ENCODE results near the gene PLXNB2.

The PLXNB2 gene

GRCh38 chr22:50326956-50327710, 19.7 kb upstream of the PLXNB2 start, which contains the start of gene DENND6B:
TSS of gene DENND6B (minus strand) at chr22:50327012. CDS start at chr22:50326988, 24 bp downstream.
- ATAC-seq (ENCODE audit: insufficient read depth, low read depth) (peak; percentile 95), DNase-seq (peak; percentile 50)
- no peaks in the 10 kb centered on the region for H3K27me3 ChIP-seq (ENCODE audit: insufficient read depth, low read length, poor library complexity)

GRCh38 chr22:50326225-50326955, 18.9 kb upstream of the PLXNB2 start:
- ATAC-seq (ENCODE audit: insufficient read depth, low read depth), result 0 out of 3 replicates have a peak, but pooled peaks have one; percentile 5
- Histone ChIP-seq H3K27me3 (ENCODE audit: insufficient read depth, low read length, poor library complexity) (no peaks in the 10 kb centered on the region), H3K27ac (ENCODE audit: low read length) (no peak overlapping the region), H3K4me2 (ENCODE audit: insufficient read depth, low read length) (peak overlapping the region; percentile 77), H3K9me3 (ENCODE audit: insufficient read depth, low read length, severe bottlenecking) (no peaks in the 10 kb centered on the region), H3K79me2 (ENCODE audit: insufficient read depth, low read length) (no peaks in the 10 kb centered on the region), H3K9ac (ENCODE audit: low read depth, low read length) (peak overlapping the region; percentile 59; the same call in 1 of the 2 replicates), H3K4me3 (ENCODE audit: low read depth in 1 of 2, low read length in 2 of 2) (peak overlapping the region in 1 of 2 experiments; percentile 55; a peak in 2 of 4 replicates), H3K4me1 (ENCODE audit: insufficient read depth, low read length) (peaks cover 11% of the 10 kb centered on the region), H3K36me3 (ENCODE audit: insufficient read depth, low read length) (no peaks in the 10 kb centered on the region), H2AFZ (ENCODE audit: low read depth, low read length) (peak overlapping the region; percentile 62; the same call in 1 of the 2 replicates), H4K20me1 (ENCODE audit: insufficient read depth, low read length) (no peaks in the 10 kb centered on the region)
- DNase-seq, result no peak
- TF ChIP-seq CTCF (IDR thresholded peaks at IDR 0.05; ENCODE audit: borderline replicate concordance, extremely low read depth, low read length, poor library complexity, severe bottlenecking) (no peak), EZH2 (IDR thresholded peaks at IDR 0.05; ENCODE audit: borderline replicate concordance, low read depth, low read length, severe bottlenecking) (no peak)

More at GRCh38 chr22:50326956-50327710, 19.7 kb upstream of the PLXNB2 start, which contains the start of gene DENND6B:
- H3K4me3 ChIP-seq (ENCODE audit: low read depth in 1 of 2, low read length in 2 of 2), result peak within 1 kb of the TSS in 1 of 2 experiments; percentile 55; a peak in 2 of 4 replicates
- H3K36me3 ChIP-seq (ENCODE audit: insufficient read depth, low read length), result no peaks in the 10 kb centered on the region
- peak; percentile 71 for TF ChIP-seq CTCF (IDR thresholded peaks at IDR 0.05; ENCODE audit: borderline replicate concordance, extremely low read depth, low read length, poor library complexity, severe bottlenecking)
- no peak for TF ChIP-seq EZH2 (IDR thresholded peaks at IDR 0.05; ENCODE audit: borderline replicate concordance, low read depth, low read length, severe bottlenecking)
- no peak within 1 kb of the TSS for H3K27ac ChIP-seq (ENCODE audit: low read length)
- no peaks in the 10 kb centered on the region for H3K9me3 ChIP-seq (ENCODE audit: insufficient read depth, low read length, severe bottlenecking)
- H4K20me1 ChIP-seq (ENCODE audit: insufficient read depth, low read length), result no peaks in the 10 kb centered on the region
- H3K4me2 ChIP-seq (ENCODE audit: insufficient read depth, low read length), result peak within 1 kb of the TSS; percentile 77
- H2AFZ ChIP-seq (ENCODE audit: low read depth, low read length), result peak within 1 kb of the TSS; percentile 82
- H3K9ac ChIP-seq (ENCODE audit: low read depth, low read length), result peak within 1 kb of the TSS; percentile 59
- H3K4me1 ChIP-seq (ENCODE audit: insufficient read depth, low read length), result peaks cover 11% of the 10 kb centered on the region
- no peaks in the 10 kb centered on the region for H3K79me2 ChIP-seq (ENCODE audit: insufficient read depth, low read length)

GRCh38 chr22:50325444-50326224, 18.2 kb upstream of the PLXNB2 start:
- Histone ChIP-seq H2AFZ (ENCODE audit: low read depth, low read length) (no peak overlapping the region), H3K4me3 (ENCODE audit: low read depth in 1 of 2, low read length in 2 of 2) (no peak overlapping the region), H3K79me2 (ENCODE audit: insufficient read depth, low read length) (no peaks in the 10 kb centered on the region), H3K4me2 (ENCODE audit: insufficient read depth, low read length) (no peak overlapping the region), H3K4me1 (ENCODE audit: insufficient read depth, low read length) (peaks cover 11% of the 10 kb centered on the region), H3K9ac (ENCODE audit: low read depth, low read length) (no peak overlapping the region), H3K9me3 (ENCODE audit: insufficient read depth, low read length, severe bottlenecking) (no peaks in the 10 kb centered on the region), H3K36me3 (ENCODE audit: insufficient read depth, low read length) (no peaks in the 10 kb centered on the region), H3K27ac (ENCODE audit: low read length) (no peak overlapping the region), H4K20me1 (ENCODE audit: insufficient read depth, low read length) (no peaks in the 10 kb centered on the region), H3K27me3 (ENCODE audit: insufficient read depth, low read length, poor library complexity) (no peaks in the 10 kb centered on the region)
- TF ChIP-seq EZH2 (IDR thresholded peaks at IDR 0.05; ENCODE audit: borderline replicate concordance, low read depth, low read length, severe bottlenecking) (no peak), CTCF (IDR thresholded peaks at IDR 0.05; ENCODE audit: borderline replicate concordance, extremely low read depth, low read length, poor library complexity, severe bottlenecking) (no peak)
- ATAC-seq (ENCODE audit: insufficient read depth, low read depth) (no peak), DNase-seq (no peak)

Data from DND-41 (cell line).